Adipose tissue (tissue), 3 donors: Measurements from ENCODE around the gene JAKMIP1. TPM values are rescaled to one million over a fixed set of nuclear protein-coding genes. Genes with fewer than 3 reads are reported as not detected.
"Not testable (repeated sequence)": the region's sequence is repeated elsewhere in the genome, so short reads cannot be mapped to it uniquely, and the experiment has no call there.

ENCODE experiments used
- H3K27ac ChIP-seq: one replicate; pipeline ENCODE4 v1.5.1; 2013; ENCODE audit warnings: low read depth, low read length
- WGBS, 3 donors: extraction: QIAGEN DNeasy Blood & Tissue Kit; methylation state at CpG; one replicate each; pipeline ENCODE4 v1.1.7; 2013; 5-methylcytosine and 5-hydroxymethylcytosine counted together
- polyA plus RNA-seq, 3 donors: library from polyadenylated mRNA; stranded (reverse); fragments of 200-250 nt; gene quantifications; one replicate each; pipeline ENCODE4 v1.2.3, GENCODE V29; 2013
- donor health status: healthy with polysubstance abuse.
- donor health status: Bipolar disorder and iron deficiency.
- donor health status: healthy.

JAKMIP1 gene
- polyA plus RNA-seq, 3 donors: 0.18 to 0.53 (median 0.22) TPM

DNA sequence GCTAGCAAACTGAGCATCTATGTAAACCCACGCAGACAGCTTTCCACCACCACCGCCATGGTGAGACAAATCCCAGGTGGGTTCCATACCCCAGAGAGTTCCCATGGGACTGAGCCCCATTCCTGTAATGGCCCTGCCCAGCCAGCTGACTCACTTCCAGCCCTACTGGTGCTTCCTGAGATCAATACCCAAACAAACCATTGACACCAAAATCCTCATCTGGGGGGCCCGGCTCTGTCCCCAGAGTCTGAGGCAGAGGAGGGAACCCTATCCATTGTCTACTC, 30.1 kb upstream of the JAKMIP1 start:
- H3K27ac ChIP-seq: no peak overlapping the region
- WGBS, 3 donors: 47 to 58% (median 50%) methylated on average over 3 of the region's 3 CpGs

DNA sequence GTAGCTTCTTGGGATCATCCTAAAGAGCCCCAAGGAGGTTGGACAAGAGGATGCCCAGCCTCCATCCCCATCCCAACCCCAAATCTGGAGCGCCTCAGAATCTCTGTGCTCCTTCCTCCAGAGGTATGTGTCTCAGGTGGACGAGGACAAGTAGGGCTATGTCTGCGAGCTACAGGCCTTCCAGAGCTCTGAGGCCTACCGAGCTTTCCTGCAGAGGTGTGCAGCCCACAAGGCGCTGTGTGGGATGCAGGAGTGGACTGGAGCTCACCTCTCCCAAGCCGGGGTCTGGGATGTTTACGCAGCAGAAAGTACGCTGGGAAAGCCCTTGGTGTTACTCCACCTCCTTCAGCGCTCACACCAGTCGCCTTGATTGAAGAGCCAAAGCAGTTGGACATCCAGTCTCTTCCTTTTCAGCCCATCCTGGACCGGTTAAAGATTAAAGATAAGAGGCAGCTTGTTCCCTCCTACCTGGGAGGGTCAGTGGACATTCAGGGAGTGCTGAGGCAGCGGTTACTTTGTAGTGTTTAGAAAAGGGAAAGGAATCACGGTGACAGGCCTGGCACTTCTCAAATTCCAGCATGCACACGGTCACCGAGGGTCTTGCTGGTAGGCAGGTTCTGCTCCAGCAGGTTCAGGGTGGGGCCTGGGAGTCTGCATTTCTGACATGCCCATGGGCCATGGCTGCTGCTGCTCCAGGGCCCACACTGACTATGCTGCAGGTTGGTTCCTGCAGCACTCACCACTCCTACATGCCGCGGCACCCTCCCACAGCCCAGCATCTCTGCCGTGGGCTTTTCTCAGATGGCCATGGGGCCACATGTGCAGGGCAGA, 29.5 kb upstream of the JAKMIP1 start:
- WGBS, 3 donors: 59 to 75% (median 68%) methylated on average over 18 of the region's 18 CpGs
- H3K27ac ChIP-seq: no peak overlapping the region

- WGBS, 3 donors: 41 to 60% (median 54%) methylated on average over 7 of the region's 7 CpGs
These were observed 28.7 kb upstream of the JAKMIP1 start for GRCh38 chr4:6229095-6229494.

DNA sequence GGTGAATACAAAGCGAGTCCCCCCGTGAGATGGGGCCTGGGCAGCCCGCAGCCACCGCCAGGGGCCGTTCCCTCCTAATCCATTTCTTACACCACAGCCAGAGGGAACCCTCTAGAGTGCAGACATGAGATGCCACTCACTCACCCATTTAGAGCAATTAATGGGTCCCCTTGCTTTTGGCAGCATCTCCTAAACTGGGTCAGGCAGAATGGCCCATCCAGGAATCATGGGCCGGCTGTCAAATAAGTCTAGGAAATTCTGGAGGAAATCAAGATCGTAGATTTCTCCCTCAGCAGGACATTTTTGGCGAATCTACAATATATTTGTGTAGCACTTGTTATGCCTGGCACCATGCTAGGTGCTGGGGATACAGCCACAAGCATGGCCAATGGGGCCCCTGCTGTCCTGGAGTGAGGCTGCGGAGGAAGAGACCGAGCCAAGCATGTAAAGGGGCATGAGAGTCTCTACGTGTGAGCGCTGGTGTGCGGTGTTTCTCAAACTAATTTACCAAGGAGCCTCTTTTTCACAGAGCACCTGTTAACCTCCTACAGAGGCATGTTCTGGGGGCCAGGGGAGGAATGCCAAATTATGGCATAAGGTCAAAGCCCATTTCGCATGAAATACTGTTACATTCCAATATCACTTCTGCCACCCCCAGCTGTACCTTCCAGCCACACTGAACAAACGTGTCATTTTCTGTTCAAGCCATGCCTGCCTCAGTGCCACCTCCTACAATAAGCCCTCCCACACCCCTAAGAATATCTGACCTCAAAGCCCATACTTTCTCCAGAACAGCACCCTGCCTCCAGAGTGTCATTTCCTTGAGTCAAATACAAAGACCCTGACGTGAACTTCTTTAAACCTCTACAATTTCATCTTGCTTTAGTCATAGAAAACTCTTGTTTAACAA, 28.1 kb upstream of the JAKMIP1 start:
- H3K27ac ChIP-seq: no peak overlapping the region
- 76 to 80% (median 78%) methylated on average over 16 of the region's 16 CpGs for WGBS, 3 donors

More at GRCh38 chr4:6229095-6229494, 28.7 kb upstream of the JAKMIP1 start:
- H3K27ac ChIP-seq: no peak overlapping the region

DNA sequence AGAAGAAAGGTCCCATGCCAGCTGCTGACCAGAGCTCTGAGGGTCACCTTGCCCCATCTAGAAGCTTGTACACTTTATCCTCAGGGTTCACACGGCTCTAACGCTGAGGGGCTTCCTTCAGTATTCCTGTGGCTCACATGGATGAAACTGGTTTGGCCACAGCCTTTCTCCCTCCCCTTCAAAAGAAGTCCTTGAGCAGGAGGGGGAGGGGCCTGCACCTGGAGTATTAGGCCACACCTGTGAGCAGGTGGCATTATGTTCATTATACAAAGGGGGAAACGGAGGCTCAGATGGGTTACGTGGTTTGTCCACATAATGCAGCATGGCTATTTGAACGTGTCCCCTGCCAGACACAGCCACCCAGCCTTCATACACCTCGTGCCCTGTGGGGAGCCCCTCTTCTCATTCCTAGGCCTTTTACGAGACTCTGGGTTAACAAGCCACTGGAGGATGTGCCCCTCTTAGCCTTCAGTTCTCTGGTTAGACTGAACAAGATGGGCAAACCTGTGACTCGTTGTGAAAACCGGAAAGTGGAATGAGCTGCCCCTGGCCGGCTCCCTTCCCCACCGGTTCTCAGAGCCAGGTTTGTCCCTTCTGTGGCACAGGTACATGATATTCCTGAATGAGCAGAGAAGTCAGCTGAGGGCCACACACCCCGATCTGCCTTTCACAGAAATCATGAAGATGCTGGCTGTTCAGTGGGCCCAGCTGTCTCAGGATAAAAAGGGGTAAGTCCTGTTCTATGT, 27.2 kb upstream of the JAKMIP1 start:
- 62 to 79% (median 74%) methylated on average over 12 of the region's 12 CpGs for WGBS, 3 donors
- no peak overlapping the region for H3K27ac ChIP-seq

GRCh38 chr4:6226506-6226905, 26.2 kb upstream of the JAKMIP1 start:
- WGBS, 3 donors: 79 to 88% (median 87%) methylated on average over 7 of the region's 7 CpGs
- no peak overlapping the region for H3K27ac ChIP-seq

GRCh38 chr4:6225469-6225868, 25.1 kb upstream of the JAKMIP1 start:
- no peak overlapping the region for H3K27ac ChIP-seq
- WGBS, 3 donors: 38 to 45% (median 43%) methylated on average over 7 of the region's 7 CpGs

- H3K27ac ChIP-seq: no peak overlapping the region
- WGBS, 3 donors: 62 to 75% (median 65%) methylated on average over 3 of the region's 3 CpGs
These were observed 24.4 kb upstream of the JAKMIP1 start for GRCh38 chr4:6224735-6225134.

- WGBS, 3 donors: 57 to 66% (median 62%) methylated on average over 10 of the region's 10 CpGs
- no peak overlapping the region for H3K27ac ChIP-seq
These were observed 22.5 kb upstream of the JAKMIP1 start for GRCh38 chr4:6222761-6223292.

DNA sequence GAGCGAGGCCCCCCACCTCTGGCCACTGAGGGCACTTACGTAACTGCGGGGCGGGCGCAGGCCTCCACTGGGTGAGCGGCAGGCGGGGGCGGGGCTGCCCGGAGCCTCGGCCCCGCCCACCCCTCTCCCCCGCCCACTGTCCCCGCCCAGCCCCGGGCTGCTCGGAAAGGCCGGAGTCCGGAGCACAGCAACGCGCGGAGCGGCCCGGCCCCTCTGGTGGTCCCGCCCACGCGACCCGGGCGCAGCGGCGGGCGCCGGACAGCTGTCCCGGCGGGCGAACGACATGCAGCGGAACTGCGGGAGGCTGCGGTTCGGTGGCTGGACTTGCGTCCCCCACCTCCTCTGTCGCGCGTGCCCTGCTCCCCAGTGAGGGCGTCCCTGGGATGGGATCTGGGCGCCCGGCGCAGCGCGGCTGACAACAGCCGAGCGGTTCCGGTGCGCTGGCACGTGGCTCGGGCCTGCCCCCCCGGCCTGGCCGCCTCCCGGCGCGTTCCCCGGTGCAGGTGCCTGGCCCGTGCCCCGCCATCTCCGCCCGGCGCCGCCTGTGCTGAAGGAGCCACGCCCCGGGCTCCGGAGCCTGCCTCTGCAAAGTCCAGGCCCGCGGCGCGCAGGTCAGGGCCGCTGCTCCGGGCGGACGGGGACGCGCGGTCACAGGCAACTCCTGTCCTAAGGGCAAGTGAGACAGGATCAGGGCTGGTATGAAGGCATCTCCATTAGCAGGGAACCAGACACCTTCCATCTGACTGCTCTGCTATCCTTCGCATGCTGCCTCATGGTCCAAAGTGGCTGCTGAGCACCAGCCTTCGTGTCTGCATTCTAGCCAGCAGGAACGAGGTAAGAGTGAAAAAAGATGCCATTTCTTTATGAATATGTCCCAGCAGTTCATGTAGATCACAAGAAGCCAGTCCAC, 21.8 kb upstream of the JAKMIP1 start:
- WGBS, 3 donors: 9 to 14% (median 11%) methylated on average over 70 to 84 of the region's 84 CpGs
- H3K27ac ChIP-seq: no peak overlapping the region

DNA sequence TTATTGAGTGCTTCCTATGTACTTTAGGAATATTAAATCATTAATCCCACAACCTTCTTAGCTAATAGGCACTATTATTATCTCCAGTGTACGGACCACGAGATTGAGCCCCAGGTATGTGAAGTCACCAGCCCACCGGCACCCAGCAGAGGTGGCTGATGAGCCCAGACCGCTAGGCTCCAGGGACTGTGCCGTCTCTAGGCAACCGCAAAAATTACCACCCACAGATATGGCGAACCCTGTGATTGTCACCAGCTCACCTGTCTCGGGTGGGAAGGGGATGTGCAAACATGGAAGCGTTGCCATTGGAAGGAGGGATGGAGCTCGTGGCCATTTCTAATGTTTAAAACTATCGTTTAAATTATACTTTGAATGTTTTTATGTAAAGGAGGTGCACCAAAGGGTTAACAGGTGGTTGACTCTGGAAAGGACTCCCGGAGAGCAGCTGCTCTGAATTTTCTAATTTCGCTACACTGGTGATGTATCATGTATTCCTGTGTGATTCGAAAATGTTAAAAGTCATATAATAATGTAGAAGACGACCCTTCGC, 21.0 kb upstream of the JAKMIP1 start:
- no peak overlapping the region for H3K27ac ChIP-seq
- WGBS, 3 donors: 6 to 18% (median 15%) methylated on average over 16 of the region's 16 CpGs

- H3K27ac ChIP-seq: no peak overlapping the region
- 54 to 65% (median 57%) methylated on average over 1 of the region's 1 CpG for WGBS, 3 donors
These were observed 17.5 kb upstream of the JAKMIP1 start for GRCh38 chr4:6217716-6218381.

GRCh38 chr4:6216588-6216987, 16.2 kb upstream of the JAKMIP1 start:
- WGBS, 3 donors: 65 to 79% (median 73%) methylated on average over 3 of the region's 3 CpGs

GRCh38 chr4:6209921-6210320, 9.6 kb upstream of the JAKMIP1 start:
- 63 to 80% (median 77%) methylated on average over 4 of the region's 4 CpGs for WGBS, 3 donors
- H3K27ac ChIP-seq: no peak overlapping the region

More at GRCh38 chr4:6216588-6216987, 16.2 kb upstream of the JAKMIP1 start:
- no peak overlapping the region for H3K27ac ChIP-seq

GRCh38 chr4:6209291-6209690, 8.9 kb upstream of the JAKMIP1 start:
- not testable (repeated sequence) for H3K27ac ChIP-seq
- WGBS, 3 donors: 75 to 85% (median 80%) methylated on average over 4 of the region's 4 CpGs

DNA sequence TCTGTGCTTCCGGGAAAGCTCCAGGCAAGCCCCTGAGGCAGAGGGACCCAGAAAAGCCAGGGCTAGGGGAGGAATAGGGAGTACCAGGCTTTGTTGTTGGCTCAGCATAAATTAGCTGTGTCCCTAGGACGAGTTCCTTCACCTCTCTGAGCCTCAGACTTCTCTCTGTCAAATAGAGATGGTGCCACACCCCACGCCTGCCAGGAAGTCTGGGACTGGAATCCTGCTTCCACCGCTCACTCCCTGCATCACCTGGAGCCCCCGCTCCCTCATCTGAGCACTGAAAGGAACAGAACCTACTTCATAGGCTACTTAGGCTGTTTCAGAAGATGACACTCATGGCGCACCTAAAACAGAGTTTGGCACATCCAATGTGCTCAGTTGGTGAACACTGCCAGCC, 8.1 kb upstream of the JAKMIP1 start:
- 58 to 73% (median 69%) methylated on average over 6 of the region's 6 CpGs for WGBS, 3 donors
- H3K27ac ChIP-seq: no peak overlapping the region

GRCh38 chr4:6207602-6208001, 7.3 kb upstream of the JAKMIP1 start:
- WGBS, 3 donors: 67 to 82% (median 79%) methylated on average over 4 of the region's 4 CpGs
- no peak overlapping the region for H3K27ac ChIP-seq
